ENCODE data around the gene NYAP2. TPM values are rescaled to one million over a fixed set of nuclear protein-coding genes. Genes with fewer than 3 reads are reported as not detected.

The NYAP2 gene
- polyA plus RNA-seq, 1 experiment: not detected

- TF ChIP-seq CTCF (IDR thresholded peaks at IDR 0.05; ENCODE audit: insufficient read depth, low read depth, low read length): no peak
- no peak for DNase-seq (ENCODE audit: low read depth)
- Histone ChIP-seq H3K36me3 (ENCODE audit: control insufficient read depth, insufficient read depth, low read length) (no peaks in the 10 kb centered on the region), H3K27me3 (ENCODE audit: control insufficient read depth, insufficient read depth, low read length) (no peaks in the 10 kb centered on the region), H3K4me3 (ENCODE audit: low read depth, low read length) (no peak overlapping the region)
- ChIA-PET POLR2A (no interaction called here), CTCF (no interaction called here)
Observed at GRCh38 chr2:225582355-225583116, 183.0 kb downstream of the NYAP2 start.

GRCh38 chr2:225584796-225585195 lies 185.3 kb downstream of the NYAP2 start:
- no peak for DNase-seq (ENCODE audit: low read depth)
- no peak for TF ChIP-seq CTCF (IDR thresholded peaks at IDR 0.05; ENCODE audit: insufficient read depth, low read depth, low read length)
- Histone ChIP-seq H3K4me3 (ENCODE audit: low read depth, low read length) (no peak overlapping the region), H3K27me3 (ENCODE audit: control insufficient read depth, insufficient read depth, low read length) (no peaks in the 10 kb centered on the region), H3K36me3 (ENCODE audit: control insufficient read depth, insufficient read depth, low read length) (no peaks in the 10 kb centered on the region)
- POLR2A ChIA-PET: no interaction called here
- CTCF ChIA-PET: no interaction called here

GRCh38 chr2:225590932-225591331 lies 191.4 kb downstream of the NYAP2 start:
- ChIA-PET CTCF (no interaction called here), POLR2A (no interaction called here)
- no peaks in the 10 kb centered on the region for H3K36me3 ChIP-seq (ENCODE audit: control insufficient read depth, insufficient read depth, low read length)
- no peak overlapping the region for H3K4me3 ChIP-seq (ENCODE audit: low read depth, low read length)
- DNase-seq (ENCODE audit: low read depth): no peak
- TF ChIP-seq CTCF (IDR thresholded peaks at IDR 0.05; ENCODE audit: insufficient read depth, low read depth, low read length): no peak
- no peaks in the 10 kb centered on the region for H3K27me3 ChIP-seq (ENCODE audit: control insufficient read depth, insufficient read depth, low read length)

- no peak for DNase-seq (ENCODE audit: low read depth)
- POLR2A ChIA-PET: no interaction called here
- H3K4me3 ChIP-seq (ENCODE audit: low read depth, low read length): no peak overlapping the region
- CTCF ChIA-PET: no interaction called here
- H3K36me3 ChIP-seq (ENCODE audit: control insufficient read depth, insufficient read depth, low read length): no peaks in the 10 kb centered on the region
- TF ChIP-seq CTCF (IDR thresholded peaks at IDR 0.05; ENCODE audit: insufficient read depth, low read depth, low read length): no peak
- H3K27me3 ChIP-seq (ENCODE audit: control insufficient read depth, insufficient read depth, low read length): no peaks in the 10 kb centered on the region
Observed at GRCh38 chr2:225597911-225598310, 198.4 kb downstream of the NYAP2 start.

GRCh38 chr2:225598426-225598825 lies 198.9 kb downstream of the NYAP2 start:
- DNase-seq (ENCODE audit: low read depth): no peak
- no peak for TF ChIP-seq CTCF (IDR thresholded peaks at IDR 0.05; ENCODE audit: insufficient read depth, low read depth, low read length)
- ChIA-PET POLR2A (no interaction called here), CTCF (no interaction called here)
- H3K27me3 ChIP-seq (ENCODE audit: control insufficient read depth, insufficient read depth, low read length): no peaks in the 10 kb centered on the region
- H3K36me3 ChIP-seq (ENCODE audit: control insufficient read depth, insufficient read depth, low read length): no peaks in the 10 kb centered on the region
- H3K4me3 ChIP-seq (ENCODE audit: low read depth, low read length): no peak overlapping the region
